GM18498 (cell line): ENCODE measurements around the gene OLFM1.

ENCODE experiments used
- ATAC-seq: cut with Tn5 transposase; IDR thresholded peaks from one replicate; pipeline ENCODE4 v1.9.1; 2021; ENCODE audit warnings: mild to moderate bottlenecking, moderate library complexity; ENCODE audit not compliant: unreplicated experiment

The OLFM1 gene

DNA sequence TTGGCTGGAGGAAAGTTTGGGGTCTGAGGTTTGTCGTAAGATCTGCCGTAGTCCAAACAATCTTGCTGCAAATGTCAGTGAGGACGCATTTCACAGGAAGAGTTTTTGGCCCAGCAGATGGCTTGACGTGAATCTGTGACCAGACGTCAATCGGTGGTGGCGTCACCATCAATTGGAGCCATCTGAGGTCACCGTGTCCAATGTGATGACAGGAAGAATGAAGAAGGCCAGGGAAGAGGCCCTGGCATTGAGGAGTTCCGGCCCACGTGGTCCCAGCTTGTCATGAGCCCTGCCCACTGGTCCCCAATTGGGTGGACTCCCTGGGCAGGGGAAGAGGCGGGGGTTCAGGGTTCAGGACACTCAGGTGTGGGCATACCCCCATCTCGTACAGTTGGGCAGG lies 79.9 kb downstream of the OLFM1 start:
- no peak for ATAC-seq

DNA sequence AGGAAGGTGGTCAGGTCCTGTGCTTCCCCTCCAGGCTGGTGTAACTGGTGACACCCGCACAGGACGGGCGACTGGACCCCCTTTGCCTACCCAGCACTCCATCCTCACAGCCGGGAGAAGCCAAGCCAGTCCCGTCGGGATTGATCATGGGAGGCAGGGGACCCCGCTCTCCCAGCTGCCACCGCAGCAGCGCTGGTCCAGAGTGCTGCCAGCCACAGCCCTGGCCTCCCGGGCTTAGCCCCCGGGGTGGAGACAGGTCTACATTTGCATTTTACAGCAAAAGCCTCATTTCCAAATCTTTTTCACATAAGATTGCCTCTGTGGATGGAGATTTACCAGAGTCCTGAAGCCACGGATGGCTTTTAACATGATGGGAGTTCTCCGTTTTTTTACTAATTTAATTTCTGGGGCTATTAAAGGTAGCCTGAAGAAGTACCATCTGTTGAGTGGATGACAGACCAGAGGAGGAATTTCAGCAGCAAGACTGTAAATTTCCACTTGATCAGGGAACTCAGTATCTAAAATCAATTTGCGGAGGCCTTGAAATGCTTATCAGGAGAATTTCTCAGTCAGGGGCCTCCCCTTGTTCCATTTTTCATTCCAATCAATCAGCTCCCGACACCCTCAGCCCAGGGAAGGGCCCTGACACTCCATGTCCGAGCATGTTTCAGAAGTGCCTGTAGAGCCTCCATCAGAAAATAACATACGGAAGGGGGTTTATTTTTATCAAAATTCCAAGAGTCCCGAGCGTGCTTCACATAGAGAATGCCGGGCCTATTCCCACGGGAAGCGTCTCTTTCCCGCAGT lies 80.6 kb downstream of the OLFM1 start:
- ATAC-seq, result no peak

DNA sequence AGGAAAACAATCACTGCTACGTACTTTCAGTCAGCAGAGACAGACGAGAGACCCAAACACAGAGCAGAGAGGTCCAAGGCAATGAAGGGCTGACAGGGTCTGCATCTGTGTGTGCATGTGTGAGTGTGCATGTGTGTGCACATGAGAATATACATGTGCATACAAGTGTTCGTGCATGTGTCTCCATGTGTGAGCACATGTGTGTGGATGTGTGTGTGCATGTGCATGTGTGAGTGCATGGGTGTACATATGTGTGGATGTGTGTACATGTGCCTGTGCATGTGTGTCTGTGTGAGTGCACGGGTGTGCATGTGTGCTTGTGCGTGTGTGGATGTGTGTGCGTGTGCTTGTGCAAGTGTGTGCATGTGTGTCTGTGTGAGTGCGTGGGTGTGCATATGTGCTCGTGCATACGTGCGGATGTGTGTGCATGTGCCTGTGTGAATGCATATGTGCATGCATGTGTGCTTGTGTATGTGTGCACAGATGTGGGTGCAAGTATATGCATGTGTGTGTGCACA lies 82.3 kb downstream of the OLFM1 start:
- no peak for ATAC-seq

GRCh38 chr9:135170535-135170934 lies 83.1 kb downstream of the OLFM1 start:
- ATAC-seq, result no peak
